HG03442 (cell line): Measurements from ENCODE around the gene IMPG2.

ENCODE experiments used
- ATAC-seq: cut with Tn5 transposase; IDR thresholded peaks from one replicate; pipeline ENCODE4 v1.9.1; 2021; ENCODE audit warnings: mild to moderate bottlenecking, moderate library complexity; ENCODE audit not compliant: unreplicated experiment

Gene IMPG2

DNA sequence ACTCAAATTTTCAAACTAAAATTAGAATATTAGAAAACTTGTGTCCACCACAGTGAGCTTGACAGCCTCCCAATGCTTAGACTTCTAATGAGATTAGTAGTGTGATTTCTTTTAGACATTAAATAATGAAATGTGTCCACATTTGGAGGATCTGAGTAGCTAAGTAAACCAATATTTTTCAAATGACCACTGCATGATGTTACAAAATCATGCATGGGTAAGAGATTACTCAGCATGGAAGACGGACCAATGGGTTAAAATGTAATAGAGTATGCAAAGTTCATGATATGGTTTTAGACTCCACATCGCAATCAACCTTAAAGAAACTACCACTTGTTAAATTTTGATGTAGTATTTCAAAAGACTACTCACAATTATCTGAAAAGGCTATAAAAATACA, 130.6 kb downstream of the IMPG2 start:
- no peak for ATAC-seq

GRCh38 chr3:101189176-101189575, 131.2 kb downstream of the IMPG2 start:
- no peak for ATAC-seq

DNA sequence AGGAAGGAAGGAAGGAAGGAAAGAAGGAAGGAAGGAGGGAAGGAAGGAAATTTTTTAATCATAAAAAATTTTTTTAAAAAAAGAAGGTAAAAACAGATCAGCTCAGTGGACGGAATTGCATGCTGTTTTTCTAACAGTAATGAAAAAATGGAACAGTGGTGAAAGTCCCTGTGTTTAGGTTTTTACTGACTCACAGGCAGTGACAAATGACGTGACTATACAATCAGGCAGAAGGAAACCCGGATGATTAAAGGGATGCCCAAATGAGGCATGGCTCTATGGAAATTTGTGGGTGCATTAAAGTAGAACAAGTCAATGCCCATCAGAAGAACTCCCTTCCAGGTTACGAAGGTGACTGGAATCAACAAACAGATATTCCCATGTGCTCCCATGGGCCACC, 135.0 kb downstream of the IMPG2 start:
- ATAC-seq = no peak

GRCh38 chr3:101184111-101184510, 136.3 kb downstream of the IMPG2 start:
- ATAC-seq = no peak

DNA sequence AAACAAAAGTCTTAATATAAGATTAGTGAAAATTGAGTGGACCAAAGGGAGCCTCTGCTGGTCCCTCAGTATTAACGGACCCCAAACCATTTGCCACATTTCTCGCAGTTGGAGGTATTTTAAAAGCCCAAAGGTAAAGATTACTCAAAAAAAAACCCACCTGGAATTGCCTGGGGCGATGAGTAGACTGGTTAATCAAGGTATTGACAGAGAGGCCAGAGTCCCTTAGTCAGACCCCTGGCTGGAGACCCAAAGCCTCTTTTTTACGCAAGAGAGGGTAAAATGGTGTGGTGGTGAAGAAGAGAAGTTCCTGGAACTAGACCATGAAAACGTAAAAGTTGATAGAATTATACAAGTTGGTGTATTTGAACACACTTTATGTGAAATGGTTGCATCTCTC, 137.2 kb downstream of the IMPG2 start:
- no peak for ATAC-seq

DNA sequence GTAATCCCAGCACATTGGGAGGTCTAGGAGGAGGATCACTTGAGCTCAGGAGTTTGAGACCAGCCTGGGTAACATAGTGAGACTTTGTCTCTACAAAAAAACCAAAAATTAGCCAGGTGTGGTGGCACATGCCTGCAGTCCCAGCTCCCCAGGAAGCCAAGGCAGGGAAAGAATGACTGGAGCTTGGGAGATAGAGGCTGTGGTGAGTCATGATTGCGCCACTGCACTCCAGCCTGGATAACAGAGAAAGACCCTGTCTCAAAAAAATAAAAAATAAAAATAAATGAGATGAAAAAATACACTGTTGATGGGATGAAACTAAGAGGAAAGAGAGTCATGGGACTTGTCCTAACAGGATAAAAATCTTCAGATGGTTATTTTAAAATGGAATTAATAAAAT, 137.6 kb downstream of the IMPG2 start:
- no peak for ATAC-seq

GRCh38 chr3:101181801-101182200, 138.6 kb downstream of the IMPG2 start:
- no peak for ATAC-seq

GRCh38 chr3:101179637-101180036, 140.7 kb downstream of the IMPG2 start:
- no peak for ATAC-seq

DNA sequence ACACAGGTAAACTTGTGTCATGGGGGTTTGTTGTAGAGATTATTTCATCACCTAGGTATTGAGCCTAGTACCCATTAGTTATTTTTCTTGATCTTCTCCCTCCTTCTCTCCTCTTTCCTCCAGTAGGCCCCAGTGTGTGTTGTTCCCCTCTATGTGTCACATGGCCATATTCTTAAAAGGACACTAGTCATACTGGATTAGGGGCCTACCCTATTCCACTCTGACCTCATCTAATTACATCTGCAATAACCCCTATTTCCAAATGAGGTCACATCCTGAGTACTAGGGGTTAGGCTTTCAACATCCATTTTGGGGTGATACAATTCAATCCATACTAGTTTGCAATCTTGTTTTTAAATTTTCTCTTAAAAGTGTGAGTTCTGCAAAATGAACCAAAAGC, 142.8 kb downstream of the IMPG2 start:
- no peak for ATAC-seq
